NCI-H1694 treated with DMSO at 0.1 percent for 48 hours (cell line): ENCODE results near the gene DYNC2LI1.

Experiments
- DNase-seq: peaks from one replicate; lab custom pipeline; 2025; lab: John Stamatoyannopoulos, UW

Gene DYNC2LI1

GRCh38 chr2:43818761-43819160 lies 44.9 kb downstream of the DYNC2LI1 start:
- DNase-seq, result no peak

- DNase-seq, result no peak
Observed at GRCh38 chr2:43819491-43820163, 45.8 kb downstream of the DYNC2LI1 start.

GRCh38 chr2:43822839-43823238 lies 49.0 kb downstream of the DYNC2LI1 start:
- no peak for DNase-seq

- no peak for DNase-seq
Observed at GRCh38 chr2:43823751-43824150, 49.9 kb downstream of the DYNC2LI1 start.

- DNase-seq, result no peak
Observed at GRCh38 chr2:43824512-43824911, 50.7 kb downstream of the DYNC2LI1 start.

GRCh38 chr2:43824951-43825493 lies 51.2 kb downstream of the DYNC2LI1 start:
- no peak for DNase-seq

GRCh38 chr2:43825841-43826240 lies 52.0 kb downstream of the DYNC2LI1 start:
- DNase-seq, result no peak

GRCh38 chr2:43826305-43827250 lies 52.7 kb downstream of the DYNC2LI1 start:
- no peak for DNase-seq

- no peak for DNase-seq
Observed at GRCh38 chr2:43831543-43832294, 57.9 kb downstream of the DYNC2LI1 start.

- DNase-seq, result no peak
Observed at GRCh38 chr2:43832457-43832856, 58.6 kb downstream of the DYNC2LI1 start.

GRCh38 chr2:43837033-43837432 lies 63.2 kb downstream of the DYNC2LI1 start:
- DNase-seq, result no peak

GRCh38 chr2:43837831-43838559 lies 64.2 kb downstream of the DYNC2LI1 start:
- no peak for DNase-seq

- DNase-seq, result no peak
Observed at GRCh38 chr2:43838560-43839267, 64.9 kb downstream of the DYNC2LI1 start, which contains the start of the genes ABCG5 and ABCG8. Gene ABCG5, minus strand, starts transcription at chr2:43838839. Its CDS starts 160 bp downstream, at chr2:43838679. Gene ABCG8, plus strand, starts transcription at chr2:43838971. Its CDS starts 83 bp downstream, at chr2:43839054.

GRCh38 chr2:43839776-43840564 lies 66.1 kb downstream of the DYNC2LI1 start:
- DNase-seq, result no peak

- DNase-seq, result no peak
Observed at GRCh38 chr2:43840965-43841364, 67.1 kb downstream of the DYNC2LI1 start.

- DNase-seq, result no peak
Observed at GRCh38 chr2:43841949-43842865, 68.4 kb downstream of the DYNC2LI1 start.

GRCh38 chr2:43842866-43843226 lies 69.0 kb downstream of the DYNC2LI1 start:
- no peak for DNase-seq

- no peak for DNase-seq
Observed at GRCh38 chr2:43845181-43845580, 71.3 kb downstream of the DYNC2LI1 start.
